Ovary (tissue), 3 donors: ENCODE measurements around the gene PRDM1.

Experiments
- CTCF ChIP-seq, 3 donors: fragments of 450-650 bp in 2 of 3; fragments of 200-600 bp in 1 of 3; IDR thresholded peaks; one replicate each; pipeline versions ENCODE4 v1.5.1 to v1.8.0; 2016 to 2022; ENCODE audit warnings: antibody characterized with exemption in 3 of 3, mild to moderate bottlenecking in 1 of 3
- POLR2A ChIP-seq: fragments of 450-650 bp; IDR thresholded peaks from one replicate; pipeline ENCODE4 v1.6.1; 2017; ENCODE audit warnings: antibody characterized with exemption, mild to moderate bottlenecking, moderate library complexity
- donor health status: DM: no; HTN: no; CAD: no.

- no peak for TF ChIP-seq POLR2A
- TF ChIP-seq CTCF (IDR thresholded peaks at IDR 0.05) = no peak
Observed at GRCh38 chr6:106070636-106071035, 15.5 kb upstream of the PRDM1 start.
